ENCODE data around the gene TTC23L.

Gene TTC23L

GRCh38 chr5:34869256-34869655 is 30.3 kb downstream of the TTC23L start:
- H3K27me3 ChIP-seq (ENCODE audit: control insufficient read depth, insufficient read depth, low read length), result no peaks in the 10 kb centered on the region
- no peaks in the 10 kb centered on the region for H3K9me3 ChIP-seq (ENCODE audit: control insufficient read depth, insufficient read depth, low read length)
- H3K4me3 ChIP-seq (ENCODE audit: low read depth, low read length), result no peak overlapping the region
- no peak overlapping the region for H3K9ac ChIP-seq (ENCODE audit: low read depth, low read length)
- H3K4me1 ChIP-seq (ENCODE audit: control insufficient read depth, insufficient read depth, low read length), result peaks cover 25% of the 10 kb centered on the region
- H3K36me3 ChIP-seq (ENCODE audit: control insufficient read depth, insufficient read depth, low read length), result no peaks in the 10 kb centered on the region
- H3K27ac ChIP-seq (ENCODE audit: low read depth, low read length), result no peak overlapping the region

- H3K9ac ChIP-seq (ENCODE audit: low read depth, low read length), result no peak overlapping the region
- H3K4me3 ChIP-seq (ENCODE audit: low read depth, low read length), result no peak overlapping the region
- H3K27ac ChIP-seq (ENCODE audit: low read depth, low read length), result no peak overlapping the region
- H3K9me3 ChIP-seq (ENCODE audit: control insufficient read depth, insufficient read depth, low read length), result no peaks in the 10 kb centered on the region
- peaks cover 16% of the 10 kb centered on the region for H3K4me1 ChIP-seq (ENCODE audit: control insufficient read depth, insufficient read depth, low read length)
- H3K27me3 ChIP-seq (ENCODE audit: control insufficient read depth, insufficient read depth, low read length), result no peaks in the 10 kb centered on the region
- no peaks in the 10 kb centered on the region for H3K36me3 ChIP-seq (ENCODE audit: control insufficient read depth, insufficient read depth, low read length)
These were observed 31.4 kb downstream of the TTC23L start for GRCh38 chr5:34870382-34870781.

DNA sequence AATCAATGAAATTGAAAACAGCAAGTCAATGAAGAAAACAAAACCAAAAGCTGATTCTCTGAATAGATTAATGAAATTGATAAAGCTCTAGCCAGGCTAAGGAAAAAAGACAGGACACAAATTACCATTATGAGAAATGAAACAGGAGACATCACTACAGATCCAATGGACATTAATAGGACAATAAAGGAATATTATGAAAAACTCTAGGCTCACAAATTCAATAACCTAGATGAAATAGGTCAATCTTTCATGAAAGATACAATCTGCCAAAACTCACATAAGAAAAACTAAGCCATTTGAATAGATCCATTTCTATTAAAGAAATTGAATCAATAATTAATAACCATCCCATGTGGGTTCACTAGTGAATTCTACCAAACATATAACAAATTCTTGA is 37.3 kb downstream of the TTC23L start:
- no peaks in the 10 kb centered on the region for H3K4me1 ChIP-seq (ENCODE audit: control insufficient read depth, insufficient read depth, low read length)
- no peak overlapping the region for H3K4me3 ChIP-seq (ENCODE audit: low read depth, low read length)
- no peaks in the 10 kb centered on the region for H3K27me3 ChIP-seq (ENCODE audit: control insufficient read depth, insufficient read depth, low read length)
- no peaks in the 10 kb centered on the region; the same call in 1 of the 2 replicates for H3K9me3 ChIP-seq (ENCODE audit: control insufficient read depth, insufficient read depth, low read length)
- H3K36me3 ChIP-seq (ENCODE audit: control insufficient read depth, insufficient read depth, low read length), result no peaks in the 10 kb centered on the region
- H3K9ac ChIP-seq (ENCODE audit: low read depth, low read length), result no peak overlapping the region
- no peak overlapping the region for H3K27ac ChIP-seq (ENCODE audit: low read depth, low read length)

DNA sequence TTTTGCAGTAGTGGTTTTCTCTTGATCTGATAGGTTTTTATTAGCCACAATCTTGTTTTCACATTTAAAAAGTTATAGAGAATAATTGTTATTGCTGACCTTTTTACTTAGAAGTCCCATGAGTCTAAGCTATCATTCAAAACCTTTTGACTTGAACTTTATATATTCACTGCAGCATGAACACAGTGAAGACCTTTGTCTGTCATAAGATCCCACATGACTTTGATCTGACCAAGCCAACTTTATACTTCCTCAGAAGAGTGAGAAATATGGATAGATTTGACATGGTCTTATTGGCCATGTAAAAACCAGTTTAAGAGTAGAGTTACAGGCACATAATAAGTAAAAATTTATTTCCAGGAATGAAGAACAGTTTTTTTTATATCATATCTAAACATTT is 42.3 kb downstream of the TTC23L start:
- Histone ChIP-seq H3K4me1 (ENCODE audit: control insufficient read depth, insufficient read depth, low read length) (no peaks in the 10 kb centered on the region), H3K9ac (ENCODE audit: low read depth, low read length) (no peak overlapping the region), H3K27me3 (ENCODE audit: control insufficient read depth, insufficient read depth, low read length) (no peaks in the 10 kb centered on the region), H3K36me3 (ENCODE audit: control insufficient read depth, insufficient read depth, low read length) (no peaks in the 10 kb centered on the region), H3K4me3 (ENCODE audit: low read depth, low read length) (no peak overlapping the region), H3K27ac (ENCODE audit: low read depth, low read length) (no peak overlapping the region), H3K9me3 (ENCODE audit: control insufficient read depth, insufficient read depth, low read length) (no peaks in the 10 kb centered on the region; the same call in 1 of the 2 replicates)

- no peak overlapping the region for H3K4me3 ChIP-seq (ENCODE audit: low read depth, low read length)
- H3K36me3 ChIP-seq (ENCODE audit: control insufficient read depth, insufficient read depth, low read length), result no peaks in the 10 kb centered on the region
- H3K9ac ChIP-seq (ENCODE audit: low read depth, low read length), result no peak overlapping the region
- H3K9me3 ChIP-seq (ENCODE audit: control insufficient read depth, insufficient read depth, low read length), result no peaks in the 10 kb centered on the region
- H3K27me3 ChIP-seq (ENCODE audit: control insufficient read depth, insufficient read depth, low read length), result no peaks in the 10 kb centered on the region
- H3K27ac ChIP-seq (ENCODE audit: low read depth, low read length), result no peak overlapping the region
- no peaks in the 10 kb centered on the region for H3K4me1 ChIP-seq (ENCODE audit: control insufficient read depth, insufficient read depth, low read length)
These were observed 47.6 kb downstream of the TTC23L start for GRCh38 chr5:34886392-34887119.

- H3K9ac ChIP-seq (ENCODE audit: low read depth, low read length), result no peak overlapping the region
- no peak overlapping the region for H3K27ac ChIP-seq (ENCODE audit: low read depth, low read length)
- no peaks in the 10 kb centered on the region for H3K36me3 ChIP-seq (ENCODE audit: control insufficient read depth, insufficient read depth, low read length)
- no peaks in the 10 kb centered on the region for H3K9me3 ChIP-seq (ENCODE audit: control insufficient read depth, insufficient read depth, low read length)
- H3K4me1 ChIP-seq (ENCODE audit: control insufficient read depth, insufficient read depth, low read length), result no peaks in the 10 kb centered on the region
- H3K4me3 ChIP-seq (ENCODE audit: low read depth, low read length), result no peak overlapping the region
- no peaks in the 10 kb centered on the region for H3K27me3 ChIP-seq (ENCODE audit: control insufficient read depth, insufficient read depth, low read length)
These were observed 50.4 kb downstream of the TTC23L start for GRCh38 chr5:34889394-34889793.

DNA sequence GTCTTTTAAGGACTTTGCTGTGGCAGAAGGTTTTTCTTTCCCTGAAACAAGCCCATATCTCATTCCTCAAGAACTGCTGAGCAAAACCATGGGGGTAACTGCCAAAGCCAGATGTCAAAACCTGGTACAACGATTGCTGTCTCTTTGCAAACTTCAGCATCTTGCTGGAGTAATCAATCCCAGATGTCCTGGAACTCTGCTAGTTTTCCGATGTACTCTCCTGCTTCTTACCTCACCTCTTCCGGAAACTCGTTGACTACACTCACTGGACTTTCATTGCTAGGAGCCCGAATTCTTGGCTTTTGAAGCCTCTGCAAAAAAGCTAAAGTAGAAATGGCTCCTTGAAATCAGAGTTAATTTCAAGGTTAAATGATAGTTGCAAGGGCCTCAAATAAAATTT is 53.0 kb downstream of the TTC23L start:
- H3K9me3 ChIP-seq (ENCODE audit: control insufficient read depth, insufficient read depth, low read length), result no peaks in the 10 kb centered on the region
- no peak overlapping the region for H3K9ac ChIP-seq (ENCODE audit: low read depth, low read length)
- H3K27ac ChIP-seq (ENCODE audit: low read depth, low read length), result no peak overlapping the region
- H3K4me3 ChIP-seq (ENCODE audit: low read depth, low read length), result no peak overlapping the region
- no peaks in the 10 kb centered on the region for H3K27me3 ChIP-seq (ENCODE audit: control insufficient read depth, insufficient read depth, low read length)
- H3K4me1 ChIP-seq (ENCODE audit: control insufficient read depth, insufficient read depth, low read length), result no peaks in the 10 kb centered on the region
- no peaks in the 10 kb centered on the region for H3K36me3 ChIP-seq (ENCODE audit: control insufficient read depth, insufficient read depth, low read length)

DNA sequence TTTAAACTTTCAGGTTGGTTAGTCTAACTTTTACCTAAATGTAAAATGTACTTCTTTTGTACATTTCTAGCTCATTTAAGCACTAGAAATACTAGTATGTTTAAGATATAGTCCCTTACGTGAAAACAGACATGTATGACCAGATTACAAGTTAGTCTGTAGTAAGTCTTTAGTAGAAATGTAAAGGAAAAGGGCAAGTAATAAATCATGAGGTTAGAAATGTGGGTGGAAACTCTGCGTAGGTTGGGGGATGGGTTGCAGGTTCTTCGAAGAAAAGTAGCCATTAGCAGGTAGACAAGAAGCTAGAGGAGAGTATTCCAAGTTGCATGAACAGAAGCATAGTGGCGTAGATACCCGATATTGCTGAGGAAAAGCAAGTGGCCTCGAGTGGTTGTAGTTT is 53.5 kb downstream of the TTC23L start:
- Histone ChIP-seq H3K36me3 (ENCODE audit: control insufficient read depth, insufficient read depth, low read length) (no peaks in the 10 kb centered on the region), H3K4me1 (ENCODE audit: control insufficient read depth, insufficient read depth, low read length) (no peaks in the 10 kb centered on the region), H3K27ac (ENCODE audit: low read depth, low read length) (no peak overlapping the region), H3K9ac (ENCODE audit: low read depth, low read length) (no peak overlapping the region), H3K4me3 (ENCODE audit: low read depth, low read length) (no peak overlapping the region), H3K9me3 (ENCODE audit: control insufficient read depth, insufficient read depth, low read length) (no peaks in the 10 kb centered on the region), H3K27me3 (ENCODE audit: control insufficient read depth, insufficient read depth, low read length) (no peaks in the 10 kb centered on the region)

DNA sequence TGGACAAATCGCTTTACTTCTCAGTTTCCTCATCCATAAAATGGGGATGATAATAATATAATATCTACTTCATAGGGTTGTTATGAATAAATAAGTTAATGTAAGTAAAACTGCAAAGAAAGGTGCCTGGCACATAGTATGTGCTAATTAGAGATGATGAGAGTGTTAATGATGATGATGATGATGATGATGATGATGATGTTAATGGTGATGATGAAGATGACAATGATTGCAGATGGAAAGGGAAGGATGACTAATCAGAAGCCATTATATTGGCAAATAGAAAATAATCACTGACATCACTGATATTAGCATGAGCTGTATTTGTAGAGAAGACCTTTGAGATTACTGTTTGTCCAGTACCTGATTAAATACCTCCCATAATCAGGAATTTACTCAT is 55.8 kb downstream of the TTC23L start:
- H3K27me3 ChIP-seq (ENCODE audit: control insufficient read depth, insufficient read depth, low read length), result no peaks in the 10 kb centered on the region
- no peak overlapping the region for H3K9ac ChIP-seq (ENCODE audit: low read depth, low read length)
- no peaks in the 10 kb centered on the region for H3K36me3 ChIP-seq (ENCODE audit: control insufficient read depth, insufficient read depth, low read length)
- H3K4me1 ChIP-seq (ENCODE audit: control insufficient read depth, insufficient read depth, low read length), result no peaks in the 10 kb centered on the region
- no peak overlapping the region for H3K4me3 ChIP-seq (ENCODE audit: low read depth, low read length)
- no peak overlapping the region for H3K27ac ChIP-seq (ENCODE audit: low read depth, low read length)
- H3K9me3 ChIP-seq (ENCODE audit: control insufficient read depth, insufficient read depth, low read length), result no peaks in the 10 kb centered on the region

DNA sequence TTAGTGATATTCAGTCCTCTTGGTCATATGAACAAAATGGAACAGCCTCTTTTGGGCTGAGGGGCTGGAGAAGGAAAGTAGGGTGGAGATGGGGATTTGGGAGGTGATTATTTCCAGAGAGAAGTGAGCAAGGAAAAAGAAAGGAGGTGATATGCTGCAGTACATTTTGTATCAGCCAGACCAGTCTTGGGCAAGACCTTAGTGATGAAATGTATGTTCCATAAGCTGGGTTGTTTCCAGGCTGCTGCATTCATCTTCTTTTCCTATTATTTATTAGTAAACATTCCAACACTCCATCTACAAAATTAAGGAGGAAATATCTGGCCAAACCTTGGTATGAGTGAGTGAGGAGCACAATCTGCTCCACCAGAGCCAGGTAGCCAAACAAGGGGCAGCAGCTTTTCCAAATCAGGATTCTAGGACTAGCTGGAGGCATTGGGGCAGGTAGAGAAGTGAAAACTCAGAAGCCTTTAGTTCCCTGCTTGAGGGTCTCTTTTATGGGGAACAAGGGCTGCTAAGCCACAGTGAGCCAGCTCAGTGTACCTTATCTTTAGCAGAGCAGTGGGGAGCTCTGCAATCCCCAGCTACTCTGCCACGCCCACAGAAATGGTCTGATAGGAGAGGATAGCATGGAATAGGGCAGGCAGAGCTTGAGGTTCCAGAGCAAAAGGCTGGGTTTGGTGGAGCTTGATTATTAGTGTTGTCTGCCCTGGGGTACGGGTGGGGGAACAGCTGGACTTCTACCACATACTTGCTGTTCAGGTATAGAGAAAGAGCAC is 56.9 kb downstream of the TTC23L start:
- Histone ChIP-seq H3K27ac (ENCODE audit: low read depth, low read length) (no peak overlapping the region), H3K27me3 (ENCODE audit: control insufficient read depth, insufficient read depth, low read length) (no peaks in the 10 kb centered on the region), H3K9me3 (ENCODE audit: control insufficient read depth, insufficient read depth, low read length) (no peaks in the 10 kb centered on the region), H3K9ac (ENCODE audit: low read depth, low read length) (no peak overlapping the region), H3K36me3 (ENCODE audit: control insufficient read depth, insufficient read depth, low read length) (no peaks in the 10 kb centered on the region), H3K4me1 (ENCODE audit: control insufficient read depth, insufficient read depth, low read length) (no peaks in the 10 kb centered on the region), H3K4me3 (ENCODE audit: low read depth, low read length) (no peak overlapping the region)

DNA sequence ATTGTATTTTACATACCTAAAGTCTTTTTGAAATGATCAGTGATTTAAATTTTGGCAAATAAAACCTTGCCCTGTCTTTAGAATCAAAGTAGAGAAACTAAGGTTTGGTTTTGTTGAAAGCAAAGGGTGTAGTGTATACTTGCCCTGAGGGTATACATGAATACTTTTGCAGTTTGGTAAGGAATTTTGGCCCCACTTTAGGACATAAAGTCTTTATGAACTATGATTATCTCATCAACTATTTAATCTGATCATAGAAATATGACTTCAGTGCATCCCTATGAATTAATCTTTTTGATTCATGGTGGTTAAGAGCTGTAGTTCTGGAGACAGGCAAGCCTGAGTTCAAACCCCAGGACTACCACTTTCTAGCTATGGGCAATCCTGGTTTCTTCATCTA is 58.7 kb downstream of the TTC23L start:
- Histone ChIP-seq H3K9ac (ENCODE audit: low read depth, low read length) (no peak overlapping the region), H3K36me3 (ENCODE audit: control insufficient read depth, insufficient read depth, low read length) (0 out of 2 replicates have a peak, but pooled peaks cover 2% of the 10 kb centered on the region), H3K27ac (ENCODE audit: low read depth, low read length) (no peak overlapping the region), H3K27me3 (ENCODE audit: control insufficient read depth, insufficient read depth, low read length) (no peaks in the 10 kb centered on the region), H3K4me1 (ENCODE audit: control insufficient read depth, insufficient read depth, low read length) (no peaks in the 10 kb centered on the region), H3K9me3 (ENCODE audit: control insufficient read depth, insufficient read depth, low read length) (no peaks in the 10 kb centered on the region), H3K4me3 (ENCODE audit: low read depth, low read length) (no peak overlapping the region)
